Keratinocyte (primary cell): Measurements from ENCODE around the gene NUTM2E.
"Not testable (repeated sequence)": the region's sequence is repeated elsewhere in the genome, so short reads cannot be mapped to it uniquely, and the experiment has no call there.

ENCODE experiments used
- CTCF ChIP-seq, 3 experiments: IDR thresholded peaks in 1 of 3; conservative IDR thresholded peaks in 1 of 3; optimal IDR thresholded peaks in 1 of 3; 2 replicates in 2 of 3; 3 replicates in 1 of 3; pipeline versions ENCODE3 to v1.5.1; 2011; ENCODE audit warnings: low read length in 3 of 3, mild to moderate bottlenecking in 3 of 3, moderate library complexity in 2 of 3, control low read depth in 1 of 3, inconsistent platforms in 1 of 3; ENCODE audit not compliant: insufficient read depth in 2 of 3; ENCODE audit errors: extremely low read depth in 1 of 3
- EZH2 ChIP-seq: IDR thresholded peaks from one replicate; pipeline ENCODE4 v1.6.1; 2012; ENCODE audit warnings: inconsistent platforms, mild to moderate bottlenecking, low read length, moderate library complexity

- TF ChIP-seq CTCF (optimal IDR thresholded peaks at IDR 0.05 in 1 of 3, IDR thresholded peaks at IDR 0.05 in 1 of 3, conservative IDR thresholded peaks at IDR 0.05 in 1 of 3; ENCODE audit: extremely low read depth in 1 of 3, insufficient read depth in 2 of 3, low read length in 3 of 3); EZH2: not testable (repeated sequence)
Measured at GRCh38 chr10:79826131-79826495, 426 bp upstream of the NUTM2E start.
